ENCODE results near the gene ZMAT1.
"Not testable (repeated sequence)": the region's sequence is repeated elsewhere in the genome, so short reads cannot be mapped to it uniquely, and the experiment has no call there.

ZMAT1 gene

DNA sequence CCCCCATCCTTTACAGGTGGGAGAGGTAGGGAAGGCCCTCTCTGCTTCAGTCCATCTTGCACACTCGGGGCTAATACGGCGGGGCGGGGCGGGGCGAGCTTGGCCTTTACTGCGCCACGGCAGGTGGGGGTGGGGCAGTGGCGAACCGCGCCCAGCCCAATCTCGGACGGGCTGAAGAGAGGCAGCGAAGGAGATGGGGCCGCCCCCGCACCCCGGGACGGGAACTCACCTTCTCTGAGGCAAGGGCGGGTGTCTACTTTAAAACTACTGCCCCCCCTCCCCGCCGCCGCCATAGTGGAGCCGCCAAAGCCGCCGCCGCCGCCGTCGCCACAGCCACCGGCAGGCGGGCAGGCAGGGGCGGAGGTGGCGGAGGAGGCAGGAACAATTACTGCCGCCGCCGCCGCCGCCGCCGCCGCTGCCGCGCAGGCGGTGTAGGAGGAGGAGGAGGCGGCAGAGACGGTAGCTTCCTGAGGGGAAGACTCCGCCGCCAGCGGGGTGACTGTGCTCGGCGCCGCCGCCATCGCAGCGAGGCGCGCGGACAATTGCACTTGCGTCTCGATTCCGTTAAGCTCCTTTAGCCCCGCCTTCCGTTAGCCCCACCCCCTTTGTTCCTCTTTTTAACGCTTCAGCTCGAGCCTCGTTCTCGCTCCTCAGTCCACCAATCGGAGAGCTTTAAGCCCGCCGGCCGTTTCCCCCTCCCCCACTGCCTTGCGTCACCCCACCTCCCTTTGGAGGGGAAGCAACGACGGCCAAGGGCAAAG, at the start of gene ZMAT1:
TSS of gene ZMAT1 (minus strand) at position 540 of the 761 bp plus-strand sequence. CDS start at position 521, 19 bp downstream.
- DNase-seq = peak; percentile 94

DNA sequence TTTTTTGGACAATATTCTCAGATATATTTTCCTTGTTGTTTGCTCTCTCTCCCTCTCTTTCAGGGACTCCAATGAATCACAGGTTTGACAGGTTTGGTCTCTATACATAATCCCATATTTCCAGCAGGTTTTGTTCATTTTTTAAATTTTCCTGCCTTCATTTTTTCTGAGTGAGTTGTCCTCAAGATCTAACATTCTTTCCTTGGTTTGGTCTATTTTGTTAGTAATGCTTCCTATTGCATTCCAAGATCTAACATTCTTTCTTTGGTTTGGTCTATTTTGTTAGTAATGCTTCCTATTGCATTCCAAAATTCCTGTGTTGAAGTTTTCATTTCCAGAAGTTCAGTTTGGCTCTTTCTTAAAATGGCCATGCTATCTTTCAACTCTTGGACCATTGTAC, 45.3 kb upstream of the ZMAT1 start:
- DNase-seq = no peak

DNA sequence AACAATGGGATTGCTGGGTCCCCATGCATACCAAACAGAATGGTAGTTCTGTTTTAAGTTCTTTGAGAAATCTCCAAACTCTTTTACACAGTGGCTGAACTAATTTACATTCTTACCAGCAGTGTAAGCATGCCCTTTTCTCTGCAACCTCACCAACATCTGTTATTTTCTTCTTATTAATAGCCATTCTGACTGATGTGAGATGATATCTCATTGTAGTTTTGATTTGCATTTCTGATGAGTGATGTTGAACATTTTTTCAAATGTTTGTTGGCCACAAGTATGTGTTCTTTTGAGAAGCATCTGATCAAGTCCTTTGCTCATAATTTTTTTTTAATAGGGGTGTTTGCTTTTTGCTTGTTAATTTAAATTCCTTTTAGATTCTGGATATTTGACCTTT, 41.2 kb upstream of the ZMAT1 start:
- no peak for DNase-seq

DNA sequence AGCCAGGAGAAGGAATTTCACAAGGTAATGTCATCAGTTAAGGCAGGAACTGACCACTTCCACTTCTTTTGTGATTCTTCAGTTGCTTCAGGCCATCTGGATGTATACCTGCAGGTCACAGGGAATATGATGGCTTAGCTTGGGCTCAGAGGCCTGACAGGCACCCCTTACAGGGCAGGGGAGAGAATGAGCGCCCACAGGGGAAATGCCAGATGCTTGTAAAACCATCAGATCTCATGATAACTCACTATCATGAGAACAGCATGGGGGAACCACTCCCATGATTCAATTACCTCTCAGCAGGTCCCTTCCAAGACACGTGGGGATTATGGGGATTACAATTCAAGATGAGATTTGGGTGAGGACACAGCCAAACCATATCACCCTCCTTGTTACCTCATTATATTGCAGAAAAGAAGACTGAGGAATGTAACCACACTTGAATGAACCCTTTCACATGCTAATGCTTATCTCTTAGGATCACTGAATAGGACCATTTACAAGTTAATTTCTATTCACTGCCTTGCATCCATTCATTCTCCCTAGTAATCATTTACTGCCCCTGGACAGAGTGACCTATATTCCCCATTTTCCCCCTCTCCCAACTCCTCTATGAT, 33.2 kb upstream of the ZMAT1 start:
- DNase-seq = not testable (repeated sequence)

DNA sequence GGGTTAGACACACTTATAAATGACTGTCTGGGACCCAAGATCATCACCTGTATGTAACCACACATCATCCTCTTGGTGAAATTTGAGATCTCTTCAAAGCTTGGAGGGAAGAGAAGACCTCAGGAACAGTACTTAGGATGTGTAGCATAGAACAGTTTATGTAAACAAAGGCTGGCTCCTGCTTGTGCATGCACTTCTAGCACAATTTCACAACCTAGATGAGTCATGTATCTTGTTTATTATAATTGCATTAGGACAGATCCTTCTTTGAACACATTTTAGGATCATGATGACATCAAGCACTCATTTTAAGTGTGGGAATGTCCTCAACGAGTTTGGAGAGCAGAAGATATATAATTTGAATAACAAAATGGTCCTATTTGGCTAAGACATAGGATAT, 26.3 kb upstream of the ZMAT1 start:
- no peak for DNase-seq

DNA sequence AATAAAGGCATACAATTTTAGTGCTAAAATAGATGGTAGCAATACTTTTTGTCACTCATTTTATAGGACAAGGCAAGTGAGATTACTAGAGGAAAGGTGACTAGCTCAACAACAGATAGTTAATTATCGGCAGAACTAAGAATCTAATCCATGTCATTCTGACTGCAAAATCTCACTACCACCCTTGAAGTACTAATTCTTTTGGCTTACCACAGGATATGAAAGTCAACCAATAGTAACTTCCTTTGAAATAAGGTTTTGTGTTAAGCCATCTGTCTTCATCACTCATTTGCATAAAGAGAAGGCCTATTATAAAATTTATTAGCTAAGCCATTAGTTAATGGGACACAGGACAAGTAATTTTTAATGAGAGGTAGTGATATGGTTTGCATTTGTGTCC, 25.3 kb upstream of the ZMAT1 start:
- DNase-seq = no peak

DNA sequence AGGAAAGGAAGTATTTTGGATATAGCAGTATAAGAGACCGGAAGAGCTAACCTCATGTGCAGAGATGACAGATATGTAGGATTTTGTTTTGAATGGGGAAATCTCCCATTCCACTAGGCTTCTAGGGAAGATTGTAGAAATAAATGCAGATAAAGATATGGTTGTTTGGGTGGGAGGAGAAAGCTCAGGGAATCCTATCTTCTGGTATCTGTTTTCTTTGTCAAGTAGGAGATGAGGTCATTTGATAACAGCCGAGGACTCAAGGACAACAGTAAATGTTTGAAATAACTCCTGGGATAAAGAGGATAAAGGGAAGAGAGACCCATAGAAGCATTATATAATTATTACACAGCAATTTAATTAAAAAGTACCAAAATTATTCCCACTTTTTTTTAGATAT, 24.7 kb upstream of the ZMAT1 start:
- no peak for DNase-seq

DNA sequence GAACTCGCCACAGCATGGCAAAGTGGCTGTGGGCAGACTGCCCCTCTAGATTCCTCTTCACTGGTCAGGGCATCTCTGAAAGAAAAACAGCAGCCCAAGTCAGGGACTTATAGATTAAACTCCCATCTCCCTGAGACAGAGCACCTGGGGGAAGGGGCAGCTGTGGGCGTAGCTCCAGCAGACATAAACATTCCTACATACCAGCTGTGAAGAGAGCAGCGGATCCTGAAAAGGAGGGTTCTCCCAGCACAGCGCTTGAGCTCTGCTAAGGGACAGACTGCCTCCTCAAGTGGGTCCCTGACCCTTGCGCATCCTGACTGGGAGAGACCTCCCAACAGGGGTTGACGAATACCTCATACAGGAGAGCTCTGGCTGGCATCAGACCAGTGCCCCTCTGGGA, 18.8 kb upstream of the ZMAT1 start:
- DNase-seq = no peak

DNA sequence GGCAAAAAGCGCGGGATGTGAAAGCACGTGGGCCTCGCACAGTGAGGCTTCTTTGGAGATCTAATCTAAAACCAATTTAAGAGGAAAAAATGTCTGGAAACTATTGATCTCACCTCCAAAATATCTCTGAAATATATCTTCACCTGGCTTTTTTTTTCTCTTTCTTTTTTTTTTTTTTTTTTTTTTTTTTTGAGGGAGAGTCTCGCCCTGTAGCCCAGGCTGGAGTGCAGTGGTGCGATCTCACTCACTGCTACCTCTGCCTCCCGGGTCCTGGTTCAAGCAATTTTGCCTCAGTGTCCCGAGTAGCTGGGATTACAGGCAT, 383 bp upstream of the ZMAT1 start:
- no peak for DNase-seq

DNA sequence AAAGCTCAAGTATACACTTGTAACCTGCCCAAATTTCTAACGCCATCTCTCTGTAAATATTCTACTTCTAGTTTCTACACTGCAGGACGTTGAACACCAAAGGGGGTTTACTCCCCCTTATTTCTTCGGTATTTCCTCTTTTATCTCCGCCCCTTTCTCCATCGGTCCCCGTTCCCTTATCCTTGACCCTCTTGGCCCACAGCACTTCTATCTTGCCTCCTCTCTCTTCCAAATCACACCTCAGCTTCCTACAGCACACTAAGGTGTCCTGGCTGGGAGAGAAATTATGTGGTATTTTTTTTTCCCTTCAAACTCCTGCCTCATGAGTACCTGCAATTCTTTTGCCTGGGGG, 715 bp downstream of the ZMAT1 start:
- no peak for DNase-seq

DNA sequence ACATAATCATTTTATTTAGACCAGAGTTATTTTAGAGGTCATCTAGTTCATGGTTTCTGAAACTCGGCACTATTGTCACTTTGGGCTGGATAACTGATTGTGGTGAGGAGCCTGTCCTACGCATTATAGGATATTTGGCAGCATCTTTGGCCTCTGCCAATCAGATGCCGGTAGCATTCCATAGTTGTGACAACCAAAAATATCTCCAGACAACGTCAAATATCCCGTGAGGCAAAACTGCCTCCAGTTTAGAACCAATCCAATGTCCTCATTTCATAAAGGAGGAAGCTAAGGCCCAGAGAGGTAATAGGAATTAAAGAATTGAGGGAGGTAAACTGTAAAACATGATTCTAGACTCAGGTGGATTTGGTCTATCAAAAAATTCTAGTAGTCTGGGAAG, 6.1 kb downstream of the ZMAT1 start:
- no peak for DNase-seq

DNA sequence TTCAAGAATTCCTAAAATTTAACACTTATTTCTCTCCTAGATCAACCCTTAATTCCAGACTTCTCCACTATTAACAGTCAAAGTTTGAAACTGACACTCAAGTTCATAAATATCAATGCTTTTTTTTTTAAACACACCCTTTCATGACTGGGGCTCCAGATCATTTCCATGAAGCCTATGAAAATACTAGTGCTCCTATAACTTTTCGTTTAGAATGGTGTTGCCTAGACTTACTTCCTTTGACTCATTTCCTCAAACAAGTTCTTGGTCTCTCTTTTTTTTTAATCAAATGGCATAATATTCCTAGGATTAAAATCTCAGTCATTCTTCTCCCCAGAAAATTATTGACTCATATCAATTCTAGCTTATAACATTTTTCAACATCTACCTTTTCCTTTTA, 13.1 kb downstream of the ZMAT1 start:
- no peak for DNase-seq

DNA sequence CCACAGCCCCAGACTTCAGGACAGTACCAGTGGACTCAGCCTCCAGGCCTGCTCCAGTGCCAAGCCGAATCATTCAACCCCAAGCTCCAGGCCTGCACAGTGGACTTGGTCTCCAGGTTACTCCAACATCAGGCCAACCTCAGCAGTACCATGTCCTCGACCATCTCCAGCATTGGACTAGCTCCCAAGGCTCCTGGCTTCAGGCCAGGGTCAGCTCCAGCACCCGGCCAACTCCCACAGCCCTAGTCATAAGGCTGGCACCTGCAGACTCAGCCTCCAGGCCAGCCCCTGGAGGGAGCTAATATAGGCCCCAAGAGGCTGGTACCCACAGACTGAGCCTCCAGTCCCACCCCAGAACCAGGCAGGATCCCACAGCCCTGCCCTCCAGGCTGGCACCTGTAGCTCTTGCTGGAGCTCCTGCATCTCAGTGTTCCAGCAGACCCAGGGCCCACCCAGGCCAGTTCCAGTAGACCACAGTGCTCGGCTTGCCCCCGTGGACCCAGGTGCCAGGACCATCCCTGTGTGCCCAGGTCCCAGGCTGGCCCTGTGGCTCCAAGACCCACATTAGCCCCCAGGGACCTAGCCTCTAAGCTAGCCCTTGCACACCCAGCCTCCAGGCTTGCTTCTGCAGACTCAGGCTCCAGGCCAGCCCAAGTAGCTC, 25.6 kb downstream of the ZMAT1 start:
- no peak for DNase-seq

DNA sequence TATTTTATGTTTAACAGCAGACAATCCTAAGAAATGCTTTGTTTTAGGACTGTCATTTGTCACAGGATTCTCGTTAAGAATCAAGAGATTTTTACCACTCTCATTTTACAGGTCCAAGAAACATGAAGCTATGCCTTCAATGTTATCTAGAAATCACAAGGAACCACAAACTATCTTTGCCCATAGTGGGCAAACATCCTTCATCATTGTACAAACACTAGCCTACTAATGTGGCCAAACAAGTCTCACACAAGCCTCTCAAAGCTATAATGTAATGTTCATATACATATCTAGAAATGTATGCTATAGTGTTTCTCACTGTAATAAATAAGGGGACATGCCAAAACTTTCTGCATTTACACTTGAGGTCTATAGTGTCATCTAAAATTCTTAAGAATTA, 26.8 kb downstream of the ZMAT1 start:
- DNase-seq = no peak
